Neural crest cell (in vitro differentiated cells): ENCODE results near the gene CSF2. TPM values are rescaled to one million over a fixed set of nuclear protein-coding genes. Genes with fewer than 3 reads are reported as not detected.
"Not testable (repeated sequence)": the region's sequence is repeated elsewhere in the genome, so short reads cannot be mapped to it uniquely, and the experiment has no call there.

Experiments used
- DNase-seq: peaks from one replicate; pipeline ENCODE4 v3.0.0; 2021; ENCODE audit warnings: low read depth, mixed read lengths, low spot score
- H3K27ac Mint-ChIP-seq: one replicate; pipeline ENCODE4 v1.8.0; 2021; ENCODE audit warnings: mild to moderate bottlenecking, mixed read lengths; ENCODE audit not compliant: unreplicated experiment
- H3K27me3 Mint-ChIP-seq: 2 replicates; pipeline ENCODE4 v1.8.0; 2021; ENCODE audit warnings: low read depth, mild to moderate bottlenecking, mixed read lengths
- H3K36me3 Mint-ChIP-seq: 2 replicates; pipeline ENCODE4 v1.8.0; 2021; ENCODE audit warnings: low read depth, mild to moderate bottlenecking, mixed read lengths
- H3K4me1 Mint-ChIP-seq: 2 replicates; pipeline ENCODE4 v1.8.0; 2021; ENCODE audit warnings: mixed read lengths
- H3K4me3 Mint-ChIP-seq: one replicate; pipeline ENCODE4 v1.8.0; 2021; ENCODE audit warnings: mild to moderate bottlenecking, mixed read lengths
- H3K9me3 Mint-ChIP-seq: 2 replicates; pipeline ENCODE4 v1.8.0; 2021; ENCODE audit warnings: mixed read lengths
- total RNA-seq: library from RNA; stranded (reverse); gene quantifications from 2 replicates; pipeline ENCODE4 v1.2.1, GENCODE V29; 2021
- TF ChIP-seq, protein P1 (sequence below): fragments of 200-600 bp; sonication (generic); conservative IDR thresholded peaks from 2 replicates; pipeline ENCODE4 v1.5.0; 2021; ENCODE audit warnings: antibody characterized with exemption, mild to moderate bottlenecking

CSF2 gene
- total RNA-seq, 1 donor from 2014 or later = not detected

DNA sequence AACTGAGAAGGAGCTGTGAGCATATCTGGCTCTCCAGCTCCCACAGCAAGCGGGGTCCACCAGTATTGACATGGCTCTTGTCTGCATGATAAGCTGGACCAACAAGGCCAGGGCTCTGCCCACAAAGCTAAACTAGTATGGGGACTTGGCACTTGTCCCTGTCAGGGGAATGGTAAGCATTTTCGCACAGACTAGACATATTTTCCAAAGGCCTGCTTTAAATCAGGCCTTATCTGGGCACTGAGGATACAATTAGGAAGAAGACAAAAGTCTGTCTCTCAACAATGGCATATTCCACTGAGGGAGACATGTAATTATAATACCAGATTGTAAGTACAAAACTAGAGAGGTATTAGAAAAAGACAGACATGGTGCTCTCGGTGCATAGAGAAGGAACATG is 32.1 kb downstream of the CSF2 start:
- TF ChIP-seq, protein P1, sequence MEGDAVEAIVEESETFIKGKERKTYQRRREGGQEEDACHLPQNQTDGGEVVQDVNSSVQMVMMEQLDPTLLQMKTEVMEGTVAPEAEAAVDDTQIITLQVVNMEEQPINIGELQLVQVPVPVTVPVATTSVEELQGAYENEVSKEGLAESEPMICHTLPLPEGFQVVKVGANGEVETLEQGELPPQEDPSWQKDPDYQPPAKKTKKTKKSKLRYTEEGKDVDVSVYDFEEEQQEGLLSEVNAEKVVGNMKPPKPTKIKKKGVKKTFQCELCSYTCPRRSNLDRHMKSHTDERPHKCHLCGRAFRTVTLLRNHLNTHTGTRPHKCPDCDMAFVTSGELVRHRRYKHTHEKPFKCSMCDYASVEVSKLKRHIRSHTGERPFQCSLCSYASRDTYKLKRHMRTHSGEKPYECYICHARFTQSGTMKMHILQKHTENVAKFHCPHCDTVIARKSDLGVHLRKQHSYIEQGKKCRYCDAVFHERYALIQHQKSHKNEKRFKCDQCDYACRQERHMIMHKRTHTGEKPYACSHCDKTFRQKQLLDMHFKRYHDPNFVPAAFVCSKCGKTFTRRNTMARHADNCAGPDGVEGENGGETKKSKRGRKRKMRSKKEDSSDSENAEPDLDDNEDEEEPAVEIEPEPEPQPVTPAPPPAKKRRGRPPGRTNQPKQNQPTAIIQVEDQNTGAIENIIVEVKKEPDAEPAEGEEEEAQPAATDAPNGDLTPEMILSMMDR = no peak
- Mint-ChIP-seq H3K4me3 (no peak overlapping the region), H3K27me3 (no peaks in the 10 kb centered on the region), H3K9me3 (no peaks in the 10 kb centered on the region), H3K4me1 (no peaks in the 10 kb centered on the region), H3K36me3 (no peaks in the 10 kb centered on the region), H3K27ac (no peak overlapping the region)
- no peak for DNase-seq

DNA sequence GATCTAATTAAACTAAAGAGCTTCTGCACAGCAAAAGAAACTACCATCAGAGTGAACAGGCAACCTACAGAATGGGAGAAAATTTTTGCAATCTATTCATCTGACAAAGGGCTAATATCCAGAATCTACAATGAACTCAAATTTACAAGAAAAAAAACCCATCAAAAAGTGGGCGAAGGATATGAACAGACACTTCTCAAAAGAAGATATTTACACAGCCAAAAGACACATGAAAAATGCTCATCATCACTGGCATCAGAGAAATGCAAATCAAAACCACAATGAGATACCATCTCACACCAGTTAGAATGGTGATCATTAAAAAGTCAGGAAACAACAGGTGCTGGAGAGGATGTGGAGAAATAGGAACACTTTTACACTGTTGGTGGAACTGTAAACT is 34.9 kb downstream of the CSF2 start:
- H3K36me3 Mint-ChIP-seq, H3K4me1 Mint-ChIP-seq, H3K9me3 Mint-ChIP-seq, H3K27ac Mint-ChIP-seq, DNase-seq, H3K27me3 Mint-ChIP-seq, H3K4me3 Mint-ChIP-seq: not testable (repeated sequence)

DNA sequence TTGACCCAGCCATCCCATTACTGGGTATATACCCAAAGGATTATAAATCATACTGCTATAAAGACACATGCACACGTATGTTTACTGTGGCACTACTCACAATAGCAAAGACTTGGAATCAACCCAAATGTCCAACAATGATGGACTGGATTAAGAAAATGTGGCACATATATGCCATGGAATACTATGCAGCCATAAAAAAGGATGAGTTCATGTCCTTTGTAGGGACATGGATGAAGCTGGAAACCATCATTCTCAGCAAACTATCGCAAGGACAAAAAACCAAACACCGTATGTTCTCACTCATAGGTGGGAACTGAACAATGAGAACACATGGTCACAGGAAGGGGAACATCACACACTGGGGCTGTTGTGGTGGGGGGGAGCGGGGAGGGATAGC is 35.4 kb downstream of the CSF2 start:
- H3K4me3 Mint-ChIP-seq, H3K27ac Mint-ChIP-seq: not testable (repeated sequence)

DNA sequence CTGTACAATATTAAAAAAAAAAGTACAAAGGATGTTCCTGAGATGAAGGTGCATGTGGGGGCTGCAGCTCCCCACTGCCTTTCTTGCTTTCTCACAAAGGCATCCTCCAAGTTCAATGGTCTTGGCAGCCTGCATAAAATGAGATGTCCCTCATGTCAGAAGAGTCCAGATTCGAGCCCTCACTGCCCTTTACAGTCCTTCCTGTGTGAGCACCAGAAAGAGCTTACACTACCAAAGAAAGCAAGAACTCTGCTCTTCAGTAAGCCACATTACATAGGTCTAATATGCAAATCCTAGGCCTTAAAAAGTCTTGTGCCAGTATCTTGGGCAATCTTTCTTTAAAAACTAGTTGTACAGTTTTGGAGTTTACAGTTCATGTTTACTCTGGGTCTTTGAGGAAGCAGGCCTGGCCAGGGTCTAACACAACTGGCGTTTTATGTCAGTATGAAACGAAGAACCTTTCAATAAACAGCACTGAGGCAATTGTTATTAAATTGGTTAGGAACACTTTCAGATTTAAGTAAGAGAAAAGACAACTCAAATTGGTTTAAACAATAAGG is 36.0 kb downstream of the CSF2 start:
- H3K9me3 Mint-ChIP-seq = no peaks in the 10 kb centered on the region
- no peaks in the 10 kb centered on the region for H3K4me1 Mint-ChIP-seq
- H3K4me3 Mint-ChIP-seq = no peak overlapping the region
- H3K36me3 Mint-ChIP-seq = no peaks in the 10 kb centered on the region
- TF ChIP-seq, protein P1 = no peak
- H3K27me3 Mint-ChIP-seq = no peaks in the 10 kb centered on the region
- no peak for DNase-seq
- no peak overlapping the region for H3K27ac Mint-ChIP-seq

More for the DNA sequence above, 35.4 kb downstream of the CSF2 start:
- H3K36me3 Mint-ChIP-seq, H3K4me1 Mint-ChIP-seq, DNase-seq, H3K9me3 Mint-ChIP-seq, H3K27me3 Mint-ChIP-seq: not testable (repeated sequence)

DNA sequence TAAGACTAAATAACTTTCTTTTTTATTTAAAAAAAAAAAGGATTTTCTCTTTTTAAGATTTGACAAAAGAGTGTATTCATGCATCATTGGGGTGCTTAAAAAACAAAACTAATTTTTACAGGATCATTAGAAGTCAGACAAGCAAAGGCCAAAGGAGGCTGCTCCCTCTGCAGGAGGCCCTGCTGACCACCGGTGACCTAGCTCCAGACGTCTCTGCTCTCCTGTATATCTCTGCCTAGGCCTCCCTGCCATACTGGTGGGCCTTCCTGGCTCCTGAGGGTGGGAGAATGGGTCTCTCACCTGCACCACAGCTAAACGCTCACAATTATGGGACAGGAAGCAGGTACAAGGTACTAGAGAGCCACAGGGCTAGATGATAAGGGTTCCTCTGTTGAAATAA is 36.6 kb downstream of the CSF2 start:
- H3K27ac Mint-ChIP-seq = no peak overlapping the region
- DNase-seq = no peak

DNA sequence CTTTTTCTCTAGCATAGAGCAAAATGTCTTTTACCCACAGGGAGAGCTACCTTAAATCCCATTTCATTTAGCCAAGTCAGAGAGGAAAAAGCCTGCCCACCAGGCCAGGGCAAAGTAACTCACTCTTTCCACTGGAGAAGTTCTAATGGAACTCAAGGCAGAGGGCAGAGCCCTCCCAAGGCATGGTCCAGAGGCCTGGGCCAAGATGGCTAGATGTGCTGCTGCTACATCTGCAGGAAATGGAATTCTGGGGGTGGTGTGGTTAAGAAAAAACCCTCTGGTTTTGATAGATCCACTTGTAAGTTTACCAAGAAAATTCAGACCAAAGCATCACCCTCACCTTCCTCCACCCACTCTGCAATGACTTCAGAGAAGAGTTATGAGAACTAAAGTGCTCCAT is 37.3 kb downstream of the CSF2 start:
- no peak overlapping the region for H3K4me3 Mint-ChIP-seq
- DNase-seq = no peak
- TF ChIP-seq, protein P1 = no peak
- H3K27ac Mint-ChIP-seq = no peak overlapping the region
- no peaks in the 10 kb centered on the region for H3K36me3 Mint-ChIP-seq
- H3K4me1 Mint-ChIP-seq = no peaks in the 10 kb centered on the region
- H3K27me3 Mint-ChIP-seq = no peaks in the 10 kb centered on the region
- no peaks in the 10 kb centered on the region for H3K9me3 Mint-ChIP-seq

More for the DNA sequence above, 36.6 kb downstream of the CSF2 start:
- TF ChIP-seq, protein P1 = no peak
- Mint-ChIP-seq H3K4me1 (no peaks in the 10 kb centered on the region), H3K4me3 (no peak overlapping the region), H3K36me3 (no peaks in the 10 kb centered on the region), H3K27me3 (no peaks in the 10 kb centered on the region), H3K9me3 (no peaks in the 10 kb centered on the region)

DNA sequence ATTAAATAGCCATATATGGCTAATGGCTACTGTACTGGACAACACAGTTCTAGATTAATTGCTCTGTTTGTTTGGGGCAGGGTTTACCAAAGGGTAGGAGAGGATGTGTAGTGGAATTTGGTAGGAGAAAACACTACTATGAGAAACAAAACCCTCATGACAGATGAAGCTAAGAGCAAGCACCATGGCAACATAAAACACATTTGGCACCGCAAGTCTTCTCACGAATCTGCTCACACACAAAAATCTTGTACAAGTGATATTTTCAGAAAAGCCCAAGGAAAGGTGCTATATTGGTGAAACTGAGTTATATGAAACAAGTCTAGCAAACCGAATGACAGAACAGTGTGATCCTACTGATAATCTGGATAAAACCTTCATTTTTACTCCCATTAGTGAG is 38.5 kb downstream of the CSF2 start:
- no peak overlapping the region for H3K4me3 Mint-ChIP-seq

More for the DNA sequence above, 38.5 kb downstream of the CSF2 start:
- TF ChIP-seq, protein P1 = no peak
- Mint-ChIP-seq H3K27ac (no peak overlapping the region), H3K36me3 (no peaks in the 10 kb centered on the region), H3K27me3 (no peaks in the 10 kb centered on the region), H3K4me1 (no peaks in the 10 kb centered on the region), H3K9me3 (no peaks in the 10 kb centered on the region)
- no peak for DNase-seq
